ENCODE results near the gene PRKCE.
A peak's percentile ranks its signal among the peaks of the same experiment; 100 is the strongest.

The PRKCE gene

DNA sequence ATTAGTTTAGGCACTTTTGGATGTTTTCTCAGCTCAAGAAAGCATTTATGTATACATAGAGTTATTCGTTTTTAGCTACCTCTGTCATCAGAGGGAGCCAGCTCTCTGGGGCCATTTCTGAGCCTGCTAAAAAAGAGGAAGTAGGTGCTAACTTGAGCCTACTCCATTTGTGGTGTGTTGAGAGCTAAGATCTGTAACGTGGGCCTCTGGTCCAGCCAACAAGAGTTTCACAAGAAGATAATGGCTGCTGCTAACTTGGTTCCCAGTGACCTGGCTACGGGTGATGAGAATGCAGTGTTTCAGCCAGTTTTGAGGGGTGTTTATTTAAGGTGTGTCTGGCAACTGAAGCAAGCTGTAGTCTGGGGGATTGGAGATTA lies 182.5 kb downstream of the PRKCE start:
- in situ Hi-C loops (cut with HindIII; ENCODE audit: low pct_unique_long_range_greater_than_20kb, low sequenced_read_pairs): no loop called here
- no peak for DNase-seq (ENCODE audit: low read depth in 1 of 2, low spot score in 1 of 2)
- no peak for TF ChIP-seq JUND (IDR thresholded peaks at IDR 0.05; ENCODE audit: low read depth)

DNA sequence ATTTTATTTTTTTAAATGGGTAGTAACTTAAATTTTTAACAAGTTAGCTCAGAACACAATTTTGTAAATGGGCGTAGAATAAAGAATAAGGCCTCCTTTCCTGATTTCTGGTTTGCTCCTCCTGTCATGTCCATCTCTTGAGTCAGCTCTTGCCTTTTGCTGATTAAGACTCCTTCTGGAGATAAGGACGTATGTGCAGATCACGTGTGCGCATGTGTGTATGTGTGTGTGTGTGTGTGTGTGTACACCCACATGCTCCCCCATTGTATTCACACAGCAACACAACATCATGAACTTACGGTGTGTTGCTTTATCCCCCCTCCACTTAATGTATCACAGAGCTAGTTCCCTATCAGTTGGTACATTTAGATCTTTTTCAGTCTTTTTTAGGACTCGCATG lies 182.9 kb downstream of the PRKCE start:
- DNase-seq (ENCODE audit: low read depth in 1 of 2, low spot score in 1 of 2): no peak
- in situ Hi-C loops (cut with HindIII; ENCODE audit: low pct_unique_long_range_greater_than_20kb, low sequenced_read_pairs): no loop called here
- no peak for TF ChIP-seq JUND (IDR thresholded peaks at IDR 0.05; ENCODE audit: low read depth)

DNA sequence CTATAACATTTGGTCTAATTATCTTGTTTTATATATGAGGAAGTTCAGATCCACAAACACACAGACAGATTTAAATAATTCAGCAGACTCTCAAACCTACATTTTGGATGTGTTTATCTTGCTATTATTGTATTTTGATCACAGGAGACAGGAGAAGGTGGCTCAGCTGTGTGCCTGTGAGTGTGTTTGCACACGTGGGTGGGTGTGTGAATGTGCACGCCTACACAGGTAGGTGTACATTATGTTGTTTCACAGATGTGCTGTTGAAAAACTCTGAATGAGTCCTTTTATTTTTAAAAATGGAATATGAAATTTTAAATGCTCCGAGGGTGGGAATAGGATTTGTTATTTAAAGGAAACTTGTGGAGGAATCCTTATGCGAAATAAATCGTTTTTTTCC lies 183.4 kb downstream of the PRKCE start:
- no peak for TF ChIP-seq JUND (IDR thresholded peaks at IDR 0.05; ENCODE audit: low read depth)
- in situ Hi-C loops (cut with HindIII; ENCODE audit: low pct_unique_long_range_greater_than_20kb, low sequenced_read_pairs): no loop called here
- DNase-seq (ENCODE audit: low read depth in 1 of 2, low spot score in 1 of 2): no peak

DNA sequence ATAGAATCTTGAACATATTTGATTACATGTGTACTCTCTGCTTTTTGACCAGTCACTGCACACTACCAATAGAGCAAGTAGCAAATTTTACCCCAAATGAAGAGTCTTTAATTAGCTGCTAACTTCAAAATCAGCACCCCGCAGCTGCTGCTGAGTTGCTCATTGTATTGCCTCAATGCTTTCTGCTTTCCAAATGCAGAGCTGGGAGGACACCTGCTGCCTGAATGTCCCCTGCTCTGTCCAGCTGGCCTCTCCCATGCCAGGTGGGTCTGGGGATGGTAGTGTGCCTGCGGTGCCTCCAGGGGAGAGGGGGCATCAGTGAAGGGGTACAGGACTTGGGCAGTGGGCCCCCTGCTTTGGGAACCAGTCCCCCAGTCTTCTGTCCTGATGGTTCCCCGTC lies 184.8 kb downstream of the PRKCE start:
- DNase-seq (ENCODE audit: low read depth in 1 of 2, low spot score in 1 of 2): no peak
- in situ Hi-C loops (cut with HindIII; ENCODE audit: low pct_unique_long_range_greater_than_20kb, low sequenced_read_pairs): no loop called here
- no peak for TF ChIP-seq JUND (IDR thresholded peaks at IDR 0.05; ENCODE audit: low read depth)

DNA sequence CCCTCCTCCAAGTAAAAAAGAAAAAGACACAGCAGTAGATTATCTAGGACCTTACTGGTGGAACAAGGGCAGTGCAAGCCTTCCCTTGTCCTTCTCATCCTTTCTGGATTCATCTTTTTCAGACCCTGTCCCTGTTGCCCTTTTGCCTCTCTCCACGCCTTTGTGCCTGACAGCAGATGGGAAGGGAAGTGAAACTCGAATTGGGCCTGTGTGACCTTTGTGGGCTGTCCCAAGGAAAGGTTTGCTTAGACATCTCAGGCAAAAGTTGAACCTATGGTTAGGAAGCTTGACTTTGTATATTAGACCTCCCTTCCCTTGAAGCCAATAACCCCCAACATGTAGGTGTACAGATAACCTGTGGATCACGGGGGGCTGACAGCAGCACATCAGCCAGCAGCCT lies 185.3 kb downstream of the PRKCE start:
- in situ Hi-C loops (cut with HindIII; ENCODE audit: low pct_unique_long_range_greater_than_20kb, low sequenced_read_pairs): no loop called here
- DNase-seq (ENCODE audit: low read depth in 1 of 2, low spot score in 1 of 2): no peak
- no peak for TF ChIP-seq JUND (IDR thresholded peaks at IDR 0.05; ENCODE audit: low read depth)

DNA sequence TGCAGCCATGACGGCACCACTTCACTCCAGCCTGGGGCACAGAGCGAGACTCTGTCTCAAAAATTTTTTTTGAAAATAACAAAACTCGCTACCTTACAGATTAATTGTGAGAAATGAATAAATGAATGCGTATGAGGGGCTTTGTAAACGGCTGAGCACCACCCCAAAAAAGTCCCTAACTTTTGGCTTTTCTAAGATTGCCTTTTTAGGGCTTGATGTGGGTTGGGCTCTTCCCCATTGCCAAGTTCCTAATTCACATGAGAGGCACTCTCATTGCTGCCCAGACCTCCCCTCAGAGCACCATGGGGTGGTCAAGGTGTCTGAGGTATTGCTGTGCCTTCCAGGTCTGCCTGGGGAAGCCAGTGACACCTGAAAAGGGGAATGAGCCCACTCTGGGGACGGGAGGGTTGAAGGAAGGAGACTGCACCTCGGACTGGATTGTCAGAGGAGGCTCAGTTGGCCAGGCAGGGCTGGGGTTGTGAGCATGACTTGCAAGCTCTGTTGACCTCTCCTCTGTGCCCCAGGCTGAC lies 186.4 kb downstream of the PRKCE start:
- in situ Hi-C loops (cut with HindIII; ENCODE audit: low pct_unique_long_range_greater_than_20kb, low sequenced_read_pairs): no loop called here
- DNase-seq (ENCODE audit: low read depth in 1 of 2, low spot score in 1 of 2): no peak
- TF ChIP-seq JUND (IDR thresholded peaks at IDR 0.05; ENCODE audit: low read depth): no peak

DNA sequence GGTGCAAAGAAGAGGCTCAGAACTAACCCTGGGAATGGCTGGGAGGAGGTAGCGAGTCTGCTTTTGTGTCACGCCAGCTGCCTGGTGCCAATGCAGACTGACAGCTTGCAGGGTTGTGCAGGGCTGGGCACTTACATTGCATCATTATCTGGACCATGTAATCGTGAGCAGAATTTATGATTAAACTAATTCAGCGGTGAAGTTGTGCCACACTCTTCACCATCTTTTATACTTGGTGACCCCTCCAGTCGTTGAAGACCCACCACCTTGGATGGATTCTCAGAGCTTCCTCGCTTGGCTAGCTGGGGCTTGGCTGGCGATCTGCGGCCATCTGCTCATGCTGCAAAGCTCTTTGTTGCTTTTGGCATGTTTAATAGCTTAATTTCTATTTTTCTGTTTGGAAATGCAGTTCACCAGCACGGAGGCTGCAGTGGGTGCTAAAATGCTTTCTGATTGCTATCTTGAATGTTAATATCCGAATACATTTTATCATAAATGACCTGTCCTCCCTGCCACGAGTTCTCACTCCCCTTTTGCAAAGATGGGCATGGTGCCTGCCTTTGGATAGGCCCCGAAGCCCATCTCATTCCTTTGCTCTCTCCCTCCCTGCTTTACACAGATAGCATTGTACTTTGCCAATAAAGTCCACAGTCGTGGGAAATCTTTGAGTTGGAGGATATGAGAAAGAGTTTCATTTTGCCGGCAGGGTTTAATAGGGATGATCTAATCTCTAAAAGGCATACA lies 188.2 kb downstream of the PRKCE start:
- DNase-seq (ENCODE audit: low read depth in 1 of 2, low spot score in 1 of 2): peak in 1 of 2 experiments; percentile 65

DNA sequence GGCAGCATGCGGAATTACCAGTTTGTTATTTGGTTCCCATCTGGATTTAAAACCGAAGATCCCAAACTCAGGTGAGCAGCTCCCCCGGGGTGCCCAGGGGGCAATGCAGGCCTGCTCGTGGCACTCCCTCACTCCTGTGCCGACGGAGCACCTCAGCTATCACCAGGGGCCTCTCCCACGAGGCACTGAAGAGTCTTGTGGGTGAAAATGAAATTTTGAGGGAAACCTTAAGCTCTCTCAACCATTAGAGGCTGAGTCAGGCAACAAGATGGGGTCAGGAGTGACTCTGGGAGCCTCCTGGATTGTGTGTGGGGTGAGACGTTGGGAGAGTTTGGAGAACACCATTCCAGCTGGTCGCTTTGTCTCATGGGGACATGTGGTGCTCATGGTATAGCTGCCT lies 189.0 kb downstream of the PRKCE start:
- no peak for TF ChIP-seq JUND (IDR thresholded peaks at IDR 0.05; ENCODE audit: low read depth)
- DNase-seq (ENCODE audit: low read depth in 1 of 2, low spot score in 1 of 2): no peak
- in situ Hi-C loops (cut with HindIII; ENCODE audit: low pct_unique_long_range_greater_than_20kb, low sequenced_read_pairs): no loop called here

More for the DNA sequence above, 188.2 kb downstream of the PRKCE start:
- TF ChIP-seq JUND (IDR thresholded peaks at IDR 0.05; ENCODE audit: low read depth): peak; percentile 45; the same call in 1 of the 2 replicates
- in situ Hi-C loops (cut with HindIII; ENCODE audit: low pct_unique_long_range_greater_than_20kb, low sequenced_read_pairs): no loop called here

DNA sequence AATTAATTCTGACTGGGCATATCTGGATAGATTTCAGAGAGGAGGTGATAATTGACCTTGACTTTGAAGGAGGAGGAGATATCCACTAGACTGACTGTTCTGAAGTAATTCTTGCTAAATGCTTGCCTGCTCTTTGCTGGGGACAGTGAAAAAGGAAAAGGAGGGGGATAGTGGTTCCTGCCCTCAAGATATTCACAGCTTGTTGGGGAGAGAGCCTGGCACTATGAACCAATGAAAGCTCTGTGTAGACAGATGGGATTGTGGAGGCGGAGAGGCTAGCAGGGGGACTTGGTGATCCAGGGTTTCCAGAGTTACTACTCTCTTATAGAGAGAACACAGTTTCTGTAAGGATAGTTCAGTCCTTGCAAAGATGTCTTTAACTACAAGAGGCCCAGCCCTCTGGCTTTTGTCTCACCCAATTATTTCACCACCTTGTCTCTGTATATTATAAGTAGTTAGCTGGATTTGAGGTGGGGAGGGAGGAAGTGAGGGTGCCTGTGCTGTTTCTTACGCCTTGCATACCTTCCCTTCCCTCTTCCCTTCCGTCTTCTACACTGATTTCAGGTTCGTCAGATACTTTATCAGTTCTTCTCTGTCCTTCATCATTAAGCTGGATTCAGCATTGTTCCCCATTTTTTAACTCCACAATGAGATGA lies 190.4 kb downstream of the PRKCE start:
- in situ Hi-C loops (cut with HindIII; ENCODE audit: low pct_unique_long_range_greater_than_20kb, low sequenced_read_pairs): no loop called here
- DNase-seq (ENCODE audit: low read depth in 1 of 2, low spot score in 1 of 2): no peak
- TF ChIP-seq JUND (IDR thresholded peaks at IDR 0.05; ENCODE audit: low read depth): no peak

DNA sequence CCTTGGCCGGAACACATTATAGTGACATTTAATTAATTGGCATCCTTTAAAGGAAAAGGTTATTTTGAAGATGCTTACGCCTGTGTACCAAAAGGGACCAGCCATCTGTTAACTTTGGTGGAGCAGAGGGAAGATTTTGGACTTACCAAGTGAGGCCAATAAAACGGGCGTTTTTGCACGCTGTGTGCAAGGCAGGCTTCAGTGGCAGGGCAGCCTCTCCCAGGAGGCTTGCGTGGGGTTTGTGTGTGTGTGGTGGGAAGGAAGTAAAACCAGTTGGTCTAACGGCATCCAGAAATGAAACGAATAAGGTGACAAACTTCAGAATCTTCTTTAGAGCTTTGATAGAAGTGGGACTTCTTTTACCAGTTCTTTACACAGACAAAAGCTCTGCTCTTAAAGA lies 191.7 kb downstream of the PRKCE start:
- no peak for DNase-seq (ENCODE audit: low read depth in 1 of 2, low spot score in 1 of 2)
- no peak for TF ChIP-seq JUND (IDR thresholded peaks at IDR 0.05; ENCODE audit: low read depth)
- in situ Hi-C loops (cut with HindIII; ENCODE audit: low pct_unique_long_range_greater_than_20kb, low sequenced_read_pairs): no loop called here

DNA sequence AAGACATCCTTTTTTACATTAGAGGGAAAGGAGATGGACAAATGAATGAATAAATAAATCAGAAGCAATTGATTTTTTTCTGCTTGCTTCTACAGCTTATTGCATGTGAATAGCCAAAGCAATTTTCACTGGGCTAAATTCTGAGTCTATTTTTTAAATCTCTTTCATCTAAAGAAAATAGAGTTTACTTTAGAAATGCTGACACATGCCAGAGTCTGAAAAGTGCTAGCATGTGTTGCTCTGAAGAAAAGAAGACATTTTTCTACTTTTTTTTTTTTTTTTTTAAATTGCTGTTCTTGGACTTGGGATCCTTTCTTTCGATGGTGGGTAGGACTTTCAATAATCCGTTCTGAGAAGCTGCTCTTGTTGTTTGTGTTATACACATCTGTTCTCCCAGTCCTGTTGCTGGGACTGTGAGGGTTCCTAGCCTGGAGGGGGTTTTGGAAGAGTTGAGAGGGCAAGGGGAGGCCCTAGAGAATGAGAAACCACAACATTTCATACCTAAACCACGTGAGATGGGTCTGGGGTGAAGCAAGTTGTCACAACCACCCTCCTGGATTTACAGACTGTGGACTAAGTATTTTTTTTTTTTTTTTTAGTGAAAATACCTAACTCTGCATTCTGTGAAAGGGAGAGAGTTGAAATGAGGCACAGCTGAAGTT lies 193.5 kb downstream of the PRKCE start:
- in situ Hi-C loops (cut with HindIII; ENCODE audit: low pct_unique_long_range_greater_than_20kb, low sequenced_read_pairs): no loop called here
- no peak for TF ChIP-seq JUND (IDR thresholded peaks at IDR 0.05; ENCODE audit: low read depth)
- no peak for DNase-seq (ENCODE audit: low read depth in 1 of 2, low spot score in 1 of 2)

DNA sequence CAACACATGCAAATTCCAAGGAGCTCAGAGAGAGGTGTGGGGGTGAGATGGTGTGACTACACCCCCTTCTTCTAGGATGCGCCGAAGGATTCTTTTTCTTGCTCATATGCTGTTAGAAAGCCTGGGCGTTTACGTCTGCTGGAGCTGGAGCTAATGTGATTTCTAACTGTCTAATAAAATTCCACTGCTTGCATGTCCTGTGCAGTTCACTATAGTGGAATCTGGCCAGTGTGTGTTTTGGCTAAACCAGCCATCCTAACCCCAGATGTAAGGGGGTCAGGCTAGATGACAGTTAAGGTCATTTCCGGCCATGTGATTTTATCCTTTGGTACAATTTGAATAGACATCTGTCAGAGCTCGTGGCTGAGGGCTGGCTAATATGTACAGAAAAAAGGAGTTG lies 194.1 kb downstream of the PRKCE start:
- no peak for TF ChIP-seq JUND (IDR thresholded peaks at IDR 0.05; ENCODE audit: low read depth)
- in situ Hi-C loops (cut with HindIII; ENCODE audit: low pct_unique_long_range_greater_than_20kb, low sequenced_read_pairs): no loop called here
- DNase-seq (ENCODE audit: low read depth in 1 of 2, low spot score in 1 of 2): no peak
